Mammary epithelial cell (primary cell): Measurements from ENCODE around the gene ARID1B.

ENCODE experiments used
- EZH2 ChIP-seq: IDR thresholded peaks from 2 replicates; pipeline ENCODE4 v1.6.1; 2012; ENCODE audit warnings: low read length, inconsistent platforms, borderline replicate concordance
- TF ChIP-seq, protein P1 (sequence below), 2 donors: IDR thresholded peaks in 1 of 2; conservative IDR thresholded peaks in 1 of 2; 2 replicates each; pipeline ENCODE4 v1.5.1; 2011 to 2012; ENCODE audit warnings: inconsistent platforms in 2 of 2, low read length in 2 of 2, mild to moderate bottlenecking in 2 of 2, control low read depth in 1 of 2, low read depth in 1 of 2; ENCODE audit not compliant: insufficient read depth in 1 of 2; ENCODE audit errors: extremely low read depth in 1 of 2

DNA sequence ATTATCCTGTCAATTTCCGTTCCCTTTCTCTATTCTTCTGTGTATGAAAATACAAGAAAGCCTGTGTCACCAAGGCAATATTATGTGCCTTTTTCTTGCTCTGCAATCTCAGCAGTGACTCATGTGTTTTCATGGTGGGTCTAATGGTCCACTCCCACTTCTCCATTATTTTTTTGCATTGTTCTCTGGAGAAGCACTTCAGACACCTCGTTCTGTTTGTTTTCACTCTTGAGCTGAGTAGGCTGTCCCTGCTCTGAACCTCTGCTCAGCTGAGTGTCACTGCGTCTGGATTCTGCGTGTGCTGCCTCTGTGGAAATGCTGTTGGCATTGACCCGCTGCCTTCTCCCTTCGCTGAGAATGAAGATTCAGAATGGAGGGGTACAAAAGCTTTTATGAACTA is 315.6 kb downstream of the ARID1B start:
- TF ChIP-seq, protein P1, sequence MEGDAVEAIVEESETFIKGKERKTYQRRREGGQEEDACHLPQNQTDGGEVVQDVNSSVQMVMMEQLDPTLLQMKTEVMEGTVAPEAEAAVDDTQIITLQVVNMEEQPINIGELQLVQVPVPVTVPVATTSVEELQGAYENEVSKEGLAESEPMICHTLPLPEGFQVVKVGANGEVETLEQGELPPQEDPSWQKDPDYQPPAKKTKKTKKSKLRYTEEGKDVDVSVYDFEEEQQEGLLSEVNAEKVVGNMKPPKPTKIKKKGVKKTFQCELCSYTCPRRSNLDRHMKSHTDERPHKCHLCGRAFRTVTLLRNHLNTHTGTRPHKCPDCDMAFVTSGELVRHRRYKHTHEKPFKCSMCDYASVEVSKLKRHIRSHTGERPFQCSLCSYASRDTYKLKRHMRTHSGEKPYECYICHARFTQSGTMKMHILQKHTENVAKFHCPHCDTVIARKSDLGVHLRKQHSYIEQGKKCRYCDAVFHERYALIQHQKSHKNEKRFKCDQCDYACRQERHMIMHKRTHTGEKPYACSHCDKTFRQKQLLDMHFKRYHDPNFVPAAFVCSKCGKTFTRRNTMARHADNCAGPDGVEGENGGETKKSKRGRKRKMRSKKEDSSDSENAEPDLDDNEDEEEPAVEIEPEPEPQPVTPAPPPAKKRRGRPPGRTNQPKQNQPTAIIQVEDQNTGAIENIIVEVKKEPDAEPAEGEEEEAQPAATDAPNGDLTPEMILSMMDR (conservative IDR thresholded peaks at IDR 0.05 in 1 of 2, IDR thresholded peaks at IDR 0.05 in 1 of 2; ENCODE audit: extremely low read depth in 1 of 2, insufficient read depth in 1 of 2, low read depth in 1 of 2, low read length in 2 of 2): no peak
- TF ChIP-seq EZH2: no peak
